Mesenchymal stem cell (in vitro differentiated cells and primary cell): ENCODE results near the gene LIMK2.
A peak's percentile ranks its signal among the peaks of the same experiment; 100 is the strongest.

Source experiments
- DNase-seq: peaks from one replicate; pipeline ENCODE4 v3.0.0-alpha.2; 2013
- H2AFZ ChIP-seq: one replicate; pipeline ENCODE4 v1.6.1; 2013; ENCODE audit warnings: low read depth, mild to moderate bottlenecking, control low read depth, inconsistent platforms, low read length, moderate library complexity
- H2AK5ac ChIP-seq: 2 replicates; pipeline ENCODE4 v1.6.1; 2013; ENCODE audit warnings: low read length, moderate library complexity, mild to moderate bottlenecking, inconsistent platforms; ENCODE audit not compliant: severe bottlenecking
- H2BK120ac ChIP-seq: one replicate; pipeline ENCODE4 v1.6.1; 2013; ENCODE audit warnings: low read depth, mild to moderate bottlenecking, inconsistent platforms, low read length, moderate library complexity
- H2BK12ac ChIP-seq, 2 experiments: one replicate each; pipeline ENCODE4 v1.6.1; 2013; ENCODE audit warnings: inconsistent platforms in 2 of 2, low read length in 2 of 2, mild to moderate bottlenecking in 2 of 2, moderate library complexity in 2 of 2, control low read depth in 1 of 2
- H2BK15ac ChIP-seq: one replicate; pipeline ENCODE4 v1.6.1; 2013; ENCODE audit warnings: mild to moderate bottlenecking, low read depth, inconsistent platforms; ENCODE audit not compliant: poor library complexity, severe bottlenecking
- H2BK5ac ChIP-seq: 2 replicates; pipeline ENCODE4 v1.6.1; 2013; ENCODE audit warnings: low read depth, mild to moderate bottlenecking, low read length, control low read depth, inconsistent platforms; ENCODE audit not compliant: poor library complexity, severe bottlenecking
- H3K14ac ChIP-seq, 2 experiments: one replicate each; pipeline ENCODE4 v1.6.1; 2013; ENCODE audit warnings: inconsistent platforms in 2 of 2, low read length in 2 of 2, control low read depth in 1 of 2, mild to moderate bottlenecking in 1 of 2, moderate library complexity in 1 of 2
- H3K18ac ChIP-seq, 2 experiments: one replicate each; pipeline ENCODE4 v1.6.1; 2013; ENCODE audit warnings: inconsistent platforms in 2 of 2, low read length in 2 of 2, control low read depth in 1 of 2, low read depth in 1 of 2, mild to moderate bottlenecking in 1 of 2
- H3K23ac ChIP-seq, 2 experiments: one replicate each; pipeline ENCODE4 v1.6.1; 2013; ENCODE audit warnings: inconsistent platforms in 2 of 2, low read length in 2 of 2, mild to moderate bottlenecking in 2 of 2, moderate library complexity in 2 of 2, control low read depth in 1 of 2
- H3K27ac ChIP-seq: 2 replicates; pipeline ENCODE4 v1.5.1; 2013; ENCODE audit warnings: mild to moderate bottlenecking, moderate library complexity, low read length, control low read depth, inconsistent platforms; ENCODE audit not compliant: poor library complexity, severe bottlenecking
- H3K27me3 ChIP-seq, 2 experiments: 2 replicates each; pipeline versions ENCODE4 v1.6.1 to v1.7.0; 2013; ENCODE audit warnings: low read length in 2 of 2, mild to moderate bottlenecking in 2 of 2, moderate library complexity in 2 of 2, control low read depth in 1 of 2, inconsistent platforms in 1 of 2; ENCODE audit not compliant: control insufficient read depth in 1 of 2, insufficient read depth in 1 of 2
- H3K36me3 ChIP-seq, 2 experiments: 2 replicates each; pipeline versions ENCODE4 v1.6.1 to v1.7.0; 2013; ENCODE audit warnings: low read length in 2 of 2, control low read depth in 1 of 2, inconsistent platforms in 1 of 2, low read depth in 1 of 2, mild to moderate bottlenecking in 1 of 2; ENCODE audit not compliant: insufficient read depth in 2 of 2, control insufficient read depth in 1 of 2
- H3K4ac ChIP-seq, 2 experiments: one replicate each; pipeline ENCODE4 v1.6.1; 2013; ENCODE audit warnings: inconsistent platforms in 2 of 2, low read length in 2 of 2, mild to moderate bottlenecking in 2 of 2, moderate library complexity in 2 of 2, control low read depth in 1 of 2, low read depth in 1 of 2
- H3K4me1 ChIP-seq: 2 replicates; pipeline ENCODE4 v1.6.1; 2013; ENCODE audit warnings: low read depth, low read length, control low read depth; ENCODE audit not compliant: control insufficient read depth, insufficient read depth
- H3K4me2 ChIP-seq: 2 replicates; pipeline ENCODE4 v1.6.1; 2013; ENCODE audit warnings: low read length, mild to moderate bottlenecking, inconsistent platforms; ENCODE audit not compliant: poor library complexity, severe bottlenecking
- H3K4me3 ChIP-seq, 2 experiments: 2 replicates each; pipeline versions ENCODE4 v1.5.1 to v1.7.0; 2013; ENCODE audit warnings: low read length in 2 of 2, mild to moderate bottlenecking in 2 of 2, control low read depth in 1 of 2, low read depth in 1 of 2; ENCODE audit not compliant: insufficient read depth in 1 of 2
- H3K79me1 ChIP-seq: replicated peaks from 2 replicates; pipeline ENCODE4 v1.6.1; 2013; ENCODE audit warnings: mild to moderate bottlenecking, control low read depth, low read length, inconsistent platforms; ENCODE audit not compliant: poor library complexity, severe bottlenecking
- H3K9ac ChIP-seq: 2 replicates; pipeline ENCODE4 v1.7.0; 2013; ENCODE audit warnings: mild to moderate bottlenecking, low read length, moderate library complexity
- H3K9me3 ChIP-seq: 2 replicates; pipeline ENCODE4 v1.7.0; 2013; ENCODE audit warnings: mild to moderate bottlenecking, low read length; ENCODE audit not compliant: control insufficient read depth
- H4K8ac ChIP-seq: one replicate; pipeline ENCODE4 v1.6.1; 2013; ENCODE audit warnings: inconsistent platforms, mild to moderate bottlenecking, low read length, moderate library complexity
- H4K91ac ChIP-seq: one replicate; pipeline ENCODE4 v1.6.1; 2013; ENCODE audit warnings: mild to moderate bottlenecking, low read length, inconsistent platforms
- WGBS: methylation state at CpG from one replicate; pipeline ENCODE4 v1.1.7; 2013; ENCODE audit warnings: mixed read lengths; 5-methylcytosine and 5-hydroxymethylcytosine counted together

Gene LIMK2

GRCh38 chr22:31289344-31289743, 77.2 kb downstream of the LIMK2 start:
- Histone ChIP-seq H2BK5ac (no peak overlapping the region), H3K9me3 (no peaks in the 10 kb centered on the region), H3K14ac (no peak overlapping the region), H3K4ac (peak overlapping the region in 1 of 2 experiments; percentile 54), H3K36me3 (peaks cover 24 to 50% of the 10 kb centered on the region in 2 experiments), H3K4me2 (no peak overlapping the region), H4K8ac (no peak overlapping the region), H3K27me3 (no peaks in the 10 kb centered on the region), H2BK12ac (peak overlapping the region in 1 of 2 experiments; percentile 56), H4K91ac (no peak overlapping the region), H3K23ac (no peak overlapping the region), H3K79me1 (peaks cover 7% of the 10 kb centered on the region), H2BK120ac (no peak overlapping the region), H2AFZ (no peak overlapping the region), H3K4me3 (peak overlapping the region in 1 of 2 experiments; percentile 93), H3K9ac (peak overlapping the region; percentile 90), H2BK15ac (peak overlapping the region; percentile 26), H3K18ac (no peak overlapping the region), H3K27ac (no peak overlapping the region), H3K4me1 (peaks cover 8% of the 10 kb centered on the region), H2AK5ac (peak overlapping the region; percentile 63)
- no peak for DNase-seq
- WGBS, result 90% methylated on average over 11 of the region's 13 CpGs

- 1% methylated on average over 67 of the region's 95 CpGs for WGBS
- H3K4ac ChIP-seq, result peak overlapping the region; percentile 67 to 92
- H2BK12ac ChIP-seq, result peak overlapping the region; percentile 55 to 91
- peak overlapping the region; percentile 65 for H2AFZ ChIP-seq
- H3K14ac ChIP-seq, result peak overlapping the region; percentile 16 to 82
- H3K27me3 ChIP-seq, result no peaks in the 10 kb centered on the region
- H3K9me3 ChIP-seq, result no peaks in the 10 kb centered on the region
- H3K36me3 ChIP-seq, result peaks cover 17 to 36% of the 10 kb centered on the region in 2 experiments
- peak overlapping the region; percentile 8 for H3K27ac ChIP-seq
- peak overlapping the region; percentile 71 for H4K8ac ChIP-seq
- H4K91ac ChIP-seq, result peak overlapping the region; percentile 97
- peak overlapping the region in 1 of 2 experiments; percentile 86 for H3K23ac ChIP-seq
- H2AK5ac ChIP-seq, result no peak overlapping the region
- peak overlapping the region; percentile 71 for H2BK120ac ChIP-seq
- peak overlapping the region; percentile 95 for H2BK5ac ChIP-seq
- peak overlapping the region; percentile 86 for H2BK15ac ChIP-seq
- H3K4me2 ChIP-seq, result peak overlapping the region; percentile 98
- H3K79me1 ChIP-seq, result peaks cover 7% of the 10 kb centered on the region
- H3K4me3 ChIP-seq, result peak overlapping the region; percentile 66 to 93
- H3K4me1 ChIP-seq, result peaks cover 8% of the 10 kb centered on the region
- peak overlapping the region; percentile 90 for H3K9ac ChIP-seq
- peak; percentile 94 for DNase-seq
- H3K18ac ChIP-seq, result peak overlapping the region; percentile 87 to 91
Measured at GRCh38 chr22:31290494-31291471, 78.7 kb downstream of the LIMK2 start.

DNA sequence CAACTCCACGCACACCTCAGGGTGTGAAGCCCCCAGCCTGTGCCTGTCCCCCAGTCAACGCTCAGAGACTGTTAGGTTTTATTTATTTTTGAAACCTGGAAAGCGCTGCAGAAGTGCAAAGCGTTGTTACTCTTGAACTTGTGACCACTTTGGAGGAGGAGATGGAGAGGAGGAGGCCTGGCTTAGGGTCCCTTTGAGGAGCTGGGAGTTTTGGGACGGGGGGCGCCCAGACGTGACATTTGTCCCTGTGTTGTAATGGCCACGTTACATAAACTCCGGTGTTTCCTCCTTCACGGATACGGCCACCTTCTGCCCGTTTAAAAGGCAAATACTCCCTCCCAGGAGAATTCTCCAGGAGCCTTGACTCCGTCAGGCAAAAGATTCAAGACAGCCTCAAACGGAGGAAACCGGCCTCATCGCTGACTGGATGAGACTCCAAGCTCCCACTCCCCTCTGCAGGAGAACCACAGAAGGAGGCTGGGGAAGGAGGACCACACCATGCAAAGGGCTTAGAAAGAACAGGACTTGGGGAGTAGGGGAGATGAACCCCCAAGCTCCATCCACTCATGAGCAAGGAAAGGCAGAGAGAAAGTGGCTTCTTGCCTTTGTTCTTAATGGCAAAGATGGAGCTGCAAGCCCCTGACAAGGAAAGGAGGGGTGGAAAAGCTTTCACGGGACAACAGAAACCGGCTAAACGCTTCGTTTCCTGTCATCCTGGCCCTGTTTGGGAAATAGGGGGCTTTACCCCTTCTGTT, 79.6 kb downstream of the LIMK2 start:
- H2BK15ac ChIP-seq, result no peak overlapping the region
- peak overlapping the region; percentile 66 to 93 for H3K4me3 ChIP-seq
- H3K14ac ChIP-seq, result peak overlapping the region; percentile 16 to 56
- DNase-seq, result peak; percentile 66
- peak overlapping the region; percentile 46 to 57 for H2BK12ac ChIP-seq
- peak overlapping the region in 1 of 2 experiments; percentile 77 for H3K23ac ChIP-seq
- H3K27me3 ChIP-seq, result no peaks in the 10 kb centered on the region
- H2BK5ac ChIP-seq, result no peak overlapping the region
- peak overlapping the region; percentile 65 to 89 for H3K18ac ChIP-seq
- peaks cover 8% of the 10 kb centered on the region for H3K4me1 ChIP-seq
- H2AFZ ChIP-seq, result no peak overlapping the region
- peak overlapping the region; percentile 55 for H4K8ac ChIP-seq
- no peaks in the 10 kb centered on the region for H3K9me3 ChIP-seq
- H3K27ac ChIP-seq, result peak overlapping the region; percentile 36
- H3K4ac ChIP-seq, result peak overlapping the region in 1 of 2 experiments; percentile 80
- H3K4me2 ChIP-seq, result peak overlapping the region; percentile 98
- peaks cover 7% of the 10 kb centered on the region for H3K79me1 ChIP-seq
- H4K91ac ChIP-seq, result no peak overlapping the region
- peaks cover 17 to 28% of the 10 kb centered on the region in 2 experiments for H3K36me3 ChIP-seq
- H3K9ac ChIP-seq, result peak overlapping the region; percentile 90
- 3% methylated on average over 18 of the region's 20 CpGs for WGBS
- H2BK120ac ChIP-seq, result peak overlapping the region; percentile 71
- no peak overlapping the region for H2AK5ac ChIP-seq
